K562 (cell line): Measurements from ENCODE around the gene IL1RL2. TPM values are rescaled to one million over a fixed set of nuclear protein-coding genes. Genes with fewer than 3 reads are reported as not detected.
A peak's percentile ranks its signal among the peaks of the same experiment; 100 is the strongest.

ENCODE experiments used
- ARHGAP35 ChIP-seq: fragments of 450-650 bp; IDR thresholded peaks from 2 replicates; pipeline ENCODE4 v1.6.1; 2018; ENCODE audit not compliant: partially characterized antibody
- CBFB ChIP-seq: sonication (generic); formaldehyde crosslinking; IDR thresholded peaks from 2 replicates; pipeline ENCODE4 v1.4.0; 2020; ENCODE audit warnings: mild to moderate bottlenecking, missing genetic modification reagents
- CEBPB ChIP-seq: fragments of 450-650 bp; IDR thresholded peaks from 2 replicates; pipeline ENCODE4 v1.6.1; 2016; ENCODE audit warnings: missing genetic modification characterization, missing compliant biosample characterization
- CGGBP1 ChIP-seq: fragments of 250-450 bp; sonication (Bioruptor Pico); IDR thresholded peaks from 2 replicates; pipeline ENCODE4 v1.9.0; 2021; ENCODE audit warnings: mild to moderate bottlenecking
- FOXK1 ChIP-seq: sonication (generic); formaldehyde crosslinking; IDR thresholded peaks from 2 replicates; pipeline ENCODE4 v1.8.0; 2022; ENCODE audit warnings: missing genetic modification reagents, mild to moderate bottlenecking, borderline replicate concordance
- FOXM1 ChIP-seq, 2 experiments: fragments of 450-650 bp in 1 of 2; sonication (generic) in 1 of 2; formaldehyde crosslinking in 1 of 2; IDR thresholded peaks; 2 replicates each; pipeline versions ENCODE4 v1.6.1 to v1.9.0; 2017 to 2022; ENCODE audit warnings: low read depth in 2 of 2, mild to moderate bottlenecking in 2 of 2, missing genetic modification reagents in 1 of 2, moderate library complexity in 1 of 2
- GABPB1 ChIP-seq: sonication (generic); formaldehyde crosslinking; IDR thresholded peaks from 2 replicates; pipeline ENCODE4 v1.8.0; 2022; ENCODE audit warnings: mild to moderate bottlenecking, missing genetic modification reagents
- GTF2B ChIP-seq: IDR thresholded peaks from 2 replicates; pipeline ENCODE4 v1.6.1; 2011; ENCODE audit not compliant: insufficient read length; ENCODE audit errors: extremely low read depth
- HDAC2 ChIP-seq: fragments of 450-650 bp; IDR thresholded peaks from 2 replicates; pipeline ENCODE4 v1.6.1; 2016; ENCODE audit warnings: mild to moderate bottlenecking
- JUND ChIP-seq, 2 experiments: IDR thresholded peaks; 2 replicates in 1 of 2; 3 replicates in 1 of 2; pipeline ENCODE4 v1.6.1; 2011; ENCODE audit warnings: borderline replicate concordance in 2 of 2, low read depth in 2 of 2, low read length in 2 of 2, improper control_type of control experiment in 1 of 2, missing biosample characterization in 1 of 2, missing genetic modification characterization in 1 of 2, missing genetic modification reagents in 1 of 2
- KDM4B ChIP-seq, 2 experiments: fragments of 450-650 bp in 1 of 2; sonication (generic) in 1 of 2; IDR thresholded peaks; 2 replicates each; pipeline ENCODE4 v1.6.1; 2016 to 2017; ENCODE audit warnings: borderline replicate concordance in 2 of 2, antibody characterized with exemption in 1 of 2, low read depth in 1 of 2, mild to moderate bottlenecking in 1 of 2
- KDM5B ChIP-seq: fragments of 200-600 bp; sonication (generic); IDR thresholded peaks from 2 replicates; pipeline ENCODE4 v1.6.1; 2012; ENCODE audit warnings: low read depth, mild to moderate bottlenecking, moderate library complexity, low read length, control low read depth, inconsistent platforms; ENCODE audit not compliant: insufficient replicate concordance
- PBX2 ChIP-seq, 2 experiments: IDR thresholded peaks in 1 of 2; conservative IDR thresholded peaks in 1 of 2; 2 replicates each; pipeline ENCODE4 v1.6.1; 2016; ENCODE audit warnings: low read depth in 2 of 2, mild to moderate bottlenecking in 1 of 2, missing compliant biosample characterization in 1 of 2, missing genetic modification characterization in 1 of 2, moderate library complexity in 1 of 2
- PRMT5 ChIP-seq: sonication (generic); formaldehyde crosslinking; IDR thresholded peaks from 2 replicates; pipeline ENCODE4 v1.5.0; 2020; ENCODE audit warnings: missing genetic modification reagents
- SAFB2 ChIP-seq: fragments of 200-400 bp; formaldehyde crosslinking; IDR thresholded peaks from 2 replicates; pipeline ENCODE4 v1.6.1; 2018; ENCODE audit warnings: borderline replicate concordance, low read length, low read depth, moderate library complexity; ENCODE audit not compliant: severe bottlenecking
- SIX5 ChIP-seq, 2 experiments: IDR thresholded peaks; 2 replicates each; pipeline ENCODE4 v1.6.1; 2011; ENCODE audit warnings: low read length in 2 of 2, borderline replicate concordance in 1 of 2, low read depth in 1 of 2, mild to moderate bottlenecking in 1 of 2, moderate library complexity in 1 of 2; ENCODE audit not compliant: insufficient read depth in 1 of 2
- SNIP1 ChIP-seq: fragments of 450-650 bp; IDR thresholded peaks from 2 replicates; pipeline ENCODE4 v1.7.1; 2017; ENCODE audit warnings: low read depth, mild to moderate bottlenecking
- TBL1XR1 ChIP-seq, 2 experiments: IDR thresholded peaks; 2 replicates each; pipeline ENCODE4 v1.6.1; 2012; ENCODE audit warnings: improper control_type of control experiment in 2 of 2, low read length in 2 of 2, mild to moderate bottlenecking in 1 of 2
- TCFL5 ChIP-seq: fragments of 250-450 bp; sonication (Bioruptor Pico); conservative IDR thresholded peaks from 2 replicates; pipeline ENCODE4 v1.6.1; 2021; ENCODE audit warnings: mild to moderate bottlenecking, moderate library complexity, matching md5 sums
- TOE1 ChIP-seq, 2 experiments: fragments of 450-650 bp in 1 of 2; sonication (generic) in 1 of 2; formaldehyde crosslinking in 1 of 2; IDR thresholded peaks; 2 replicates each; pipeline versions ENCODE4 v1.7.1 to v1.8.0; 2016 to 2022; ENCODE audit warnings: borderline replicate concordance in 2 of 2, mild to moderate bottlenecking in 2 of 2, antibody characterized with exemption in 1 of 2, inconsistent platforms in 1 of 2, low read depth in 1 of 2, missing genetic modification reagents in 1 of 2, moderate library complexity in 1 of 2
- ZBTB7A ChIP-seq: IDR thresholded peaks from 2 replicates; pipeline ENCODE4 v1.6.1; 2011; ENCODE audit warnings: low read depth, mild to moderate bottlenecking, low read length, moderate library complexity, borderline replicate concordance; ENCODE audit not compliant: control insufficient read depth
- polyA plus RNA-seq, 8 experiments: library from polyadenylated mRNA; depleted of rRNA in 4 of 8; stranded (reverse) in 5 of 8; unstranded in 3 of 8; fragments of >200 nt; fragmentation: Nextera tagmentation in 2 of 8; fragmentation: Illumina TruSeq in 1 of 8; extraction: Ambion mirVana in 2 of 8; extraction: Trizol in 1 of 8; gene quantifications; 2 replicates each; pipeline versions ENCODE4 v1.2.1 to v1.2.3, GENCODE V29; 2011 to 2014; ENCODE audit warnings: inconsistent platforms in 1 of 8, missing spikeins in 1 of 8
- total RNA-seq, 7 experiments: library from RNA; depleted of rRNA in 6 of 7; stranded (reverse); fragments of >200 nt in 6 of 7; fragmentation: Illumina TruSeq in 2 of 7; extraction: Trizol in 2 of 7; gene quantifications; 2 replicates each; pipeline versions ENCODE4 v1.2.1 to v1.2.3, GENCODE V29; 2011 to 2021; ENCODE audit warnings: low replicate concordance in 1 of 7

Gene IL1RL2
- total and polyA plus RNA-seq, 9 of the 15 experiments (the other 6 are each of a cell fraction or from before 2014, with no cell fraction given), result not detected

GRCh38 chr2:102240640-102241370 lies 54.0 kb downstream of the IL1RL2 start (continued):
- no peak for TF ChIP-seq ARHGAP35
- no peak for TF ChIP-seq GABPB1 (CRISPR knock-in tag)
- TF ChIP-seq PBX2 (CRISPR knock-in tag; IDR thresholded peaks at IDR 0.05; ENCODE audit: low read depth), result no peak
- TF ChIP-seq PBX2 (tag; conservative IDR thresholded peaks at IDR 0.05; ENCODE audit: low read depth), result peak; percentile 73
- no peak for TF ChIP-seq CBFB (CRISPR knock-in tag)
- TF ChIP-seq ZBTB7A, result no peak
- TF ChIP-seq TBL1XR1 (IDR thresholded peaks at IDR 0.05; ENCODE audit: low read length in 2 of 2), result no peak
- no peak for TF ChIP-seq SNIP1
- no peak for TF ChIP-seq FOXK1
- TF ChIP-seq KDM5B, result no peak
- no peak for TF ChIP-seq PRMT5 (CRISPR knock-in tag)
- peak; percentile 68 for TF ChIP-seq CEBPB (tag)
- no peak for TF ChIP-seq TCFL5 (CRISPR knock-in tag)
- 0 out of 2 replicates have a peak, but pooled peaks have one; percentile 48 for TF ChIP-seq JUND (IDR thresholded peaks at IDR 0.05; ENCODE audit: borderline replicate concordance, low read depth, low read length)
- TF ChIP-seq JUND (tag; IDR thresholded peaks at IDR 0.05; ENCODE audit: borderline replicate concordance, low read depth, low read length), result no peak
- TF ChIP-seq CGGBP1, result no peak
- TF ChIP-seq FOXM1 (IDR thresholded peaks at IDR 0.05; ENCODE audit: low read depth), result no peak
- no peak for TF ChIP-seq FOXM1 (CRISPR knock-in tag; IDR thresholded peaks at IDR 0.05; ENCODE audit: low read depth)
- no peak for TF ChIP-seq GTF2B
- TF ChIP-seq KDM4B (IDR thresholded peaks at IDR 0.05; ENCODE audit: borderline replicate concordance in 2 of 2, low read depth in 1 of 2), result no peak
- TF ChIP-seq SIX5 (IDR thresholded peaks at IDR 0.05; ENCODE audit: borderline replicate concordance in 1 of 2, insufficient read depth in 1 of 2, low read depth in 1 of 2, low read length in 2 of 2), result no peak
- no peak for TF ChIP-seq SAFB2
- no peak for TF ChIP-seq HDAC2
- TF ChIP-seq TOE1 (IDR thresholded peaks at IDR 0.05; ENCODE audit: borderline replicate concordance), result peak; percentile 32; the same call in 1 of the 2 replicates
- TF ChIP-seq TOE1 (CRISPR knock-in tag; IDR thresholded peaks at IDR 0.05; ENCODE audit: borderline replicate concordance, low read depth), result no peak
